Fibroblast of upper back skin (primary cell): Measurements from ENCODE around the gene REXO1.
"Not testable (repeated sequence)": the region's sequence is repeated elsewhere in the genome, so short reads cannot be mapped to it uniquely, and the experiment has no call there.

Source experiments
- DNase-seq: peaks from one replicate; pipeline ENCODE4 v3.0.0-alpha.2; 2013

The REXO1 gene

GRCh38 chr19:1848399-1849131, at the start of gene REXO1:
REXO1 (minus strand) TSS chr19:1848483; CDS start chr19:1848358, 125 bp downstream.
- peak; percentile 93 for DNase-seq

GRCh38 chr19:1896508-1896907, 48.2 kb upstream of the REXO1 start:
- DNase-seq = no peak

- DNase-seq = no peak
Observed at GRCh38 chr19:1893791-1894190, 45.5 kb upstream of the REXO1 start.

- no peak for DNase-seq
Observed at GRCh38 chr19:1889907-1890306, 41.6 kb upstream of the REXO1 start.

GRCh38 chr19:1888385-1888784, 40.1 kb upstream of the REXO1 start:
- DNase-seq = no peak

GRCh38 chr19:1886360-1886759, 38.1 kb upstream of the REXO1 start:
- not testable (repeated sequence) for DNase-seq

- DNase-seq = peak; percentile 92
Observed at GRCh38 chr19:1885398-1886119, 37.3 kb upstream of the REXO1 start, which contains the start of gene ABHD17A. ABHD17A (minus strand) TSS chr19:1885496; CDS start chr19:1881566, 3,930 bp downstream.

GRCh38 chr19:1884719-1885334, 36.5 kb upstream of the REXO1 start:
- DNase-seq = no peak

- DNase-seq = no peak
Observed at GRCh38 chr19:1884291-1884718, 36.0 kb upstream of the REXO1 start.

GRCh38 chr19:1883784-1884183, 35.5 kb upstream of the REXO1 start:
- no peak for DNase-seq

- no peak for DNase-seq
Observed at GRCh38 chr19:1882786-1883692, 34.8 kb upstream of the REXO1 start.

- no peak for DNase-seq
Observed at GRCh38 chr19:1882089-1882785, 34.0 kb upstream of the REXO1 start.

- not testable (repeated sequence) for DNase-seq
Observed at GRCh38 chr19:1881393-1882088, 33.3 kb upstream of the REXO1 start.

GRCh38 chr19:1880611-1881392, 32.5 kb upstream of the REXO1 start:
- no peak for DNase-seq

GRCh38 chr19:1879982-1880381, 31.7 kb upstream of the REXO1 start:
- not testable (repeated sequence) for DNase-seq

- not testable (repeated sequence) for DNase-seq
Observed at GRCh38 chr19:1878583-1878982, 30.3 kb upstream of the REXO1 start.

- not testable (repeated sequence) for DNase-seq
Observed at GRCh38 chr19:1877280-1877660, 29.0 kb upstream of the REXO1 start.

GRCh38 chr19:1876496-1877279, 28.4 kb upstream of the REXO1 start:
- DNase-seq = not testable (repeated sequence)

GRCh38 chr19:1875646-1876495, 27.6 kb upstream of the REXO1 start:
- DNase-seq = peak; percentile 85
